ENCODE measurements around the gene HAUS3.
A peak's percentile ranks its signal among the peaks of the same experiment; 100 is the strongest.

The HAUS3 gene

GRCh38 chr4:2246384-2247127 is 4.6 kb upstream of the HAUS3 start:
- no peak for DNase-seq (ENCODE audit: low read depth in 2 of 2)
- no peak for TF ChIP-seq CTCF (IDR thresholded peaks at IDR 0.05; ENCODE audit: low read depth, low read length)

GRCh38 chr4:2245787-2246275 is 3.9 kb upstream of the HAUS3 start:
- DNase-seq (ENCODE audit: low read depth in 2 of 2), result no peak
- no peak overlapping the region for H3K4me3 ChIP-seq (replicated peaks in 1 of 2; ENCODE audit: low read depth in 2 of 2, low read length in 2 of 2)
- TF ChIP-seq CTCF (IDR thresholded peaks at IDR 0.05; ENCODE audit: low read depth, low read length), result no peak

More at GRCh38 chr4:2246384-2247127, 4.6 kb upstream of the HAUS3 start:
- no peak overlapping the region for H3K4me3 ChIP-seq (replicated peaks in 1 of 2; ENCODE audit: low read depth in 2 of 2, low read length in 2 of 2)

GRCh38 chr4:2245057-2245786 is 3.3 kb upstream of the HAUS3 start:
- TF ChIP-seq CTCF (IDR thresholded peaks at IDR 0.05; ENCODE audit: low read depth, low read length), result no peak
- DNase-seq (ENCODE audit: low read depth in 2 of 2), result no peak
- no peak overlapping the region for H3K4me3 ChIP-seq (replicated peaks in 1 of 2; ENCODE audit: low read depth in 2 of 2, low read length in 2 of 2)

- H3K4me3 ChIP-seq (replicated peaks in 1 of 2; ENCODE audit: low read depth in 2 of 2, low read length in 2 of 2), result no peak overlapping the region
- DNase-seq (ENCODE audit: low read depth in 2 of 2), result peak; percentile 68 to 73
- TF ChIP-seq CTCF (IDR thresholded peaks at IDR 0.05; ENCODE audit: low read depth, low read length), result peak; percentile 23
Measured at GRCh38 chr4:2243681-2244380, 1.9 kb upstream of the HAUS3 start.

- no peak for TF ChIP-seq CTCF (IDR thresholded peaks at IDR 0.05; ENCODE audit: low read depth, low read length)
- DNase-seq (ENCODE audit: low read depth in 2 of 2), result no peak
- peak overlapping the region; percentile 98 for H3K4me3 ChIP-seq (replicated peaks in 1 of 2; ENCODE audit: low read depth in 2 of 2, low read length in 2 of 2)
Measured at GRCh38 chr4:2241003-2241402, 918 bp downstream of the HAUS3 start.

GRCh38 chr4:2236944-2237666 is 4.8 kb downstream of the HAUS3 start:
- no peak overlapping the region for H3K4me3 ChIP-seq (replicated peaks in 1 of 2; ENCODE audit: low read depth in 2 of 2, low read length in 2 of 2)
- TF ChIP-seq CTCF (IDR thresholded peaks at IDR 0.05; ENCODE audit: low read depth, low read length), result no peak
- DNase-seq (ENCODE audit: low read depth in 2 of 2), result no peak
